ENCODE results near the gene PLEKHM2.

Gene PLEKHM2

DNA sequence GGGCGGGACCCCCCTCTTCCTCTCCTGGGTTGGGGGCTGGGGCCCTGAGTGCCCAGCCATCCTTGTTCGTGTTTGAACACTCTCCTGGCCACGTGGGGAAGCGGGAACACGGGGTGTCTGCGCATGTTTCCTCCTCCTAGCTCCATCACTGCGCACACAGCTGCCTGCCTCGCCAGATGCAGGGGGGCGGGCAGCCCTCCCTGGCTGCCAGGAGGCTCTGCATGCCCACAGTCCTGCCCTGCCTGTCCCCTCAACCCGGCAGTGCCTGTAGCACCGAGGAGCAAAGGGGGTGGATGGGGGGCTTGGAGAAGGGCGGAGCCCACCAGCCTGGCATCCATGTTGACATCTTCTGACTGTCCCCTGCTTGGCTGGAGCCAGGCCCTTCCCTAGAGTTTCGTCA lies 50.2 kb downstream of the PLEKHM2 start:
- no peak overlapping the region for H3K4me3 ChIP-seq (ENCODE audit: low read length)
- TF ChIP-seq, protein P1, sequence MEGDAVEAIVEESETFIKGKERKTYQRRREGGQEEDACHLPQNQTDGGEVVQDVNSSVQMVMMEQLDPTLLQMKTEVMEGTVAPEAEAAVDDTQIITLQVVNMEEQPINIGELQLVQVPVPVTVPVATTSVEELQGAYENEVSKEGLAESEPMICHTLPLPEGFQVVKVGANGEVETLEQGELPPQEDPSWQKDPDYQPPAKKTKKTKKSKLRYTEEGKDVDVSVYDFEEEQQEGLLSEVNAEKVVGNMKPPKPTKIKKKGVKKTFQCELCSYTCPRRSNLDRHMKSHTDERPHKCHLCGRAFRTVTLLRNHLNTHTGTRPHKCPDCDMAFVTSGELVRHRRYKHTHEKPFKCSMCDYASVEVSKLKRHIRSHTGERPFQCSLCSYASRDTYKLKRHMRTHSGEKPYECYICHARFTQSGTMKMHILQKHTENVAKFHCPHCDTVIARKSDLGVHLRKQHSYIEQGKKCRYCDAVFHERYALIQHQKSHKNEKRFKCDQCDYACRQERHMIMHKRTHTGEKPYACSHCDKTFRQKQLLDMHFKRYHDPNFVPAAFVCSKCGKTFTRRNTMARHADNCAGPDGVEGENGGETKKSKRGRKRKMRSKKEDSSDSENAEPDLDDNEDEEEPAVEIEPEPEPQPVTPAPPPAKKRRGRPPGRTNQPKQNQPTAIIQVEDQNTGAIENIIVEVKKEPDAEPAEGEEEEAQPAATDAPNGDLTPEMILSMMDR (conservative IDR thresholded peaks at IDR 0.05; ENCODE audit: low read length), result no peak
- DNase-seq (ENCODE audit: low read depth), result no peak

GRCh38 chr1:15734901-15735300 lies 50.8 kb downstream of the PLEKHM2 start:
- TF ChIP-seq, protein P1 (conservative IDR thresholded peaks at IDR 0.05; ENCODE audit: low read length), result no peak
- DNase-seq (ENCODE audit: low read depth), result no peak
- H3K4me3 ChIP-seq (ENCODE audit: low read length), result no peak overlapping the region

- DNase-seq (ENCODE audit: low read depth), result no peak
- no peak overlapping the region for H3K4me3 ChIP-seq (ENCODE audit: low read length)
- TF ChIP-seq, protein P1 (conservative IDR thresholded peaks at IDR 0.05; ENCODE audit: low read length), result no peak
Observed at GRCh38 chr1:15735304-15736037, 51.4 kb downstream of the PLEKHM2 start.

DNA sequence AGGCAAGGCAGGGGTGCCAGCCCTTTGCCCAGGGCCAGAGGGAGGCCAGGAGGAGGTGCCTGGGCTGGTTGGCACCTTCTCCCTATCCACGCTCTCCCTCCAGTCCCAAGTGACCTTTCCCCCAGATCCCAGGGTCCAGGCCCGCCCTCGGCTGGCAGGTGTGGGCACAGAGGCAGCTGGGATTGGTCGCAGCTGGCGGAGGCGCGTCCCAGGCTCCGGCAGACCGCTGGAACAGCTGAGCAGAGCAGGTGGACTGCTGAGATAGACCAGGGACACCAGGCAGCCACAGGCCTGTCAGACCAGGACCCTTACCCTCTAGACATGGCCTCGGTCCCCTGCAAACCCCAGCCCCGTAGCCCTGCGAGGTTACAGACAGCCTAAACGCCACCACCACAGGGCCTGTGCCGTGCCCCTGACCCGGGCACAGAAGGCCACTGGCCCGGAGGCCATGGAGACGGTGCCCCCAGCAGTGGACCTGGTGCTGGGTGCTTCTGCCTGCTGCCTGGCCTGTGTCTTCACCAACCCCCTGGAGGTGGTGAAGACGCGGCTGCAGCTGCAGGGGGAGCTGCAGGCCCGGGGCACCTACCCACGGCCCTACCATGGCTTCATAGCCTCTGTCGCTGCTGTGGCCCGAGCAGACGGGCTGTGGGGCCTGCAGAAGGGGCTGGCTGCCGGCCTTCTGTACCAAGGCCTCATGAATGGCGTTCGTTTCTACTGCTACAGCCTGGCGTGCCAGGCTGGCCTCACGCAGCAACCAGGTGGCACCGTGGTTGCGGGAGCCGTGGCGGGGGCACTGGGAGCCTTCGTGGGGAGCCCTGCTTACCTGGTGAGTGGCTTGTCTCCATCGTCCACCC lies 52.1 kb downstream of the PLEKHM2 start, which contains the start of gene SLC25A34:
SLC25A34 (plus strand) TSS at position 221 of the 854 bp plus-strand sequence; CDS start at position 449, 228 bp downstream.
- H3K4me3 ChIP-seq (ENCODE audit: low read length), result no peak within 1 kb of the TSS
- DNase-seq (ENCODE audit: low read depth), result no peak
- TF ChIP-seq, protein P1 (conservative IDR thresholded peaks at IDR 0.05; ENCODE audit: low read length), result no peak

- no peak overlapping the region for H3K4me3 ChIP-seq (ENCODE audit: low read length)
- TF ChIP-seq, protein P1 (conservative IDR thresholded peaks at IDR 0.05; ENCODE audit: low read length), result no peak
- DNase-seq (ENCODE audit: low read depth), result no peak
Observed at GRCh38 chr1:15736892-15737261, 52.8 kb downstream of the PLEKHM2 start.

DNA sequence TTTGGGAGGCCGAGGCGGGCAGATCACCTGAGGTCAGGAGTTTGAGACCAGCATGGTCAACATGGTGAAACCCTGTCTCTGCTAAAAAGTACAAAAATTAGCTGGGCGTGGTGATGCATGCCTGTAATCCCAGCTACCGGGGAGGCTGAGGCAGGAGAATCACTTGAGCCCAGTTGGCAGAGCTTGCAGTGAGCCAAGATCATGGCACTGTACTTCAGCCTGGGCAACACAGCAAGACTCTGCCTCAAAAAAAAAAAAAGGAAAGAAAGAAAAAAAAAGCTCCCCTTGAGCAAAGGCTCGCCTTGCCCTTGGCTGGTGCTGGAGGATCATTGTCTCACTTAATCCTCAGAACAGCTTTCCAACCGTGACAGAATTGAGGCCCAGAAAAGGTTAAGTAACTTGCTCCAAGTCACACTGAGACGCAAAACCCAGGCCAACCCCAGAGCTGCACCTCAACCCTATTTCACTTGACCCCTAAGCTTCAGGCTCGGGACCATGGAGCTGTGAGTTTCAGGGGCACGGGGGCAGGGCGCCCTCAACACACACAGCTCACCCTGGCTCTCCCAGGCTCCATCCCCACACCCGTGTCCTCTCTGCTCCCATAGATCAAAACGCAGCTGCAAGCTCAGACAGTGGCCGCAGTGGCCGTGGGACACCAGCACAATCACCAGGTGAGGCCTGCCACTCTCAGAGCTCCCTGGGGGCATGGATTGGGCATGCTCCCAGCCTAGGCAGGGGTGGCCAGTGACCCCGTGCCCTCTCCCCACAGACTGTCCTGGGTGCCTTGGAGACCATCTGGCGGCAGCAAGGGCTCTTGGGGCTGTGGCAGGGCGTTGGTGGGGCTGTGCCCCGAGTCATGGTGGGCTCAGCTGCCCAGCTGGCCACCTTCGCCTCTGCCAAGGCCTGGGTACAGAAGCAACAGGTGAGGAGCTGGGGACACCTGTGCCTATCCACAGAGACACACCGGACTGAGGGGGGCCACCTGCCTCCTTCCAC lies 53.5 kb downstream of the PLEKHM2 start:
- TF ChIP-seq, protein P1 (conservative IDR thresholded peaks at IDR 0.05; ENCODE audit: low read length), result no peak

More for the DNA sequence above, 53.5 kb downstream of the PLEKHM2 start:
- DNase-seq (ENCODE audit: low read depth), result no peak
- no peak overlapping the region for H3K4me3 ChIP-seq (ENCODE audit: low read length)

Data from AG10803 (cell line).